ENCODE results near the gene CDK11B. TPM values are rescaled to one million over a fixed set of nuclear protein-coding genes. Genes with fewer than 3 reads are reported as not detected.
"Not testable (repeated sequence)": the region's sequence is repeated elsewhere in the genome, so short reads cannot be mapped to it uniquely, and the experiment has no call there.

CDK11B gene
- total and polyA plus RNA-seq, 2 experiments from 2014 or later: 11.7 to 19.1 TPM

DNA sequence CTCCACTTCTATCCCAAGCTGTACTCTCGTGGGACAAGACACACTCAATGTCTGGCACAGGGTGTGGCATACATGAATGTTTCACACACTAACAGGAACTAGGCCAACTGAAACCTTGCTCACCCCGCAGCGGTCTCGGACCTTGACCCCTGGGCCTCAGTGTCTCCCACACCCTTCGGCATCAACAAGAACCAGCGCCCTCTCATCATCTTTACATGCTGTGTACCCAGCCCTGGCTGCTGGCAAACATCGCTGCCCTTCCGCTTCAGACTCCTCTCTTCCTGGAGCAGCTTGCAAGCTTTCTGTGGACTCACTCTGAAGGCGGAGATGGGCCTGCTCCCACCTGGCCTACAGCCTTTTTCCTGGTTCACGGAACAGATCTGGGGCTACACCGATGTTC, 10.5 kb downstream of the CDK11B start:
- H3K79me2 ChIP-seq (ENCODE audit: insufficient read depth); H3K9me3 ChIP-seq (ENCODE audit: low read depth); H3F3A ChIP-seq (ENCODE audit: insufficient read depth); H4K20me1 ChIP-seq (ENCODE audit: insufficient read depth); H2AFZ ChIP-seq; H3K9me2 ChIP-seq (ENCODE audit: insufficient read depth); H3K4me2 ChIP-seq (ENCODE audit: unreplicated experiment); H3K9ac ChIP-seq; H3K27me3 ChIP-seq (replicated peaks; ENCODE audit: insufficient read depth); in situ Hi-C loops (cut with MboI); H3K4me3 ChIP-seq; H3K27ac ChIP-seq; DNase-seq; H3K4me1 ChIP-seq (ENCODE audit: insufficient read depth); H3K36me3 ChIP-seq (ENCODE audit: low read depth): not testable (repeated sequence)
- WGBS, 2 experiments (ENCODE audit: low coverage in 1 of 2, low lambda C conversion rate in 2 of 2, missing lambda C conversion rate in 2 of 2): 86 to 88% methylated on average over 11 of the region's 11 CpGs

DNA sequence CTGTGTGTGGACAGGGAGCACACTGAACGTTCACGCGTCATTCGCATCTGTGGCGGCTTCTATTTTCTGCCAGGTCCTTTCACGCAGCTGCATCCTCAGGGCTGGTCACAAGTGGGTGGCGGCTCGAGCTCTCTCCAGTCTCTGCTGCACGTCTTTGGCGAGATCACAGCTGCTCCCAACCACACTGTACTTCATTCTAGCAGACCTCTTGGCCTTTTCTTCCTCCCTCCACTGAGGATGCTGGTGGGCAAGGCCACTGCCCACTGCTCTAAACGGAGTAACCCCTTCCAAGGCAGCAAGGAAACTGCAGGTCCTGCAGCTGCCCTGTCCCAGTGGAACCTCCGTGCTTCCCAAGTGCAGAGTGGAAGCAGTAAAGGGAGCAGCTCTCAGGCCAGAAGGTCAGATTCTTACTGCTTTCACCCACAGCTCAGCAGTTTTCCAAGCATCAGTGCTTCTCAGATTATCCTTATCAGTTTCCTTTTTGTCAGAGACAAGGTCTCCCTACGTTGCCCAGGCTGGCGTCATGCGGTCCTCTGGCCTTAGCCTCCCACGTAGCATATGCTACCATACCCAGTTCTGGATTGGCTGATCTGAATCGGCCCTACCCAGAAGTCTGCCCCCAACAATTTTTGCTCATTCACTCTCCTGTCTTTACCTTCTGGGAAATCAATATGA, 11.1 kb downstream of the CDK11B start:
- H3K9me2 ChIP-seq (ENCODE audit: insufficient read depth); H3K9me3 ChIP-seq (ENCODE audit: low read depth); H3K27me3 ChIP-seq (replicated peaks; ENCODE audit: insufficient read depth); H2AFZ ChIP-seq; H3F3A ChIP-seq (ENCODE audit: insufficient read depth); H3K27ac ChIP-seq; H3K4me3 ChIP-seq; H3K79me2 ChIP-seq (ENCODE audit: insufficient read depth); H3K36me3 ChIP-seq (ENCODE audit: low read depth); H4K20me1 ChIP-seq (ENCODE audit: insufficient read depth); H3K4me1 ChIP-seq (ENCODE audit: insufficient read depth); DNase-seq; H3K4me2 ChIP-seq (ENCODE audit: unreplicated experiment); H3K9ac ChIP-seq; in situ Hi-C loops (cut with MboI): not testable (repeated sequence)
- whole genome bisulfite sequencing, 2 experiments (ENCODE audit: low coverage in 1 of 2, low lambda C conversion rate in 2 of 2, missing lambda C conversion rate in 2 of 2): 89 to 91% methylated on average over 17 of the region's 17 CpGs

DNA sequence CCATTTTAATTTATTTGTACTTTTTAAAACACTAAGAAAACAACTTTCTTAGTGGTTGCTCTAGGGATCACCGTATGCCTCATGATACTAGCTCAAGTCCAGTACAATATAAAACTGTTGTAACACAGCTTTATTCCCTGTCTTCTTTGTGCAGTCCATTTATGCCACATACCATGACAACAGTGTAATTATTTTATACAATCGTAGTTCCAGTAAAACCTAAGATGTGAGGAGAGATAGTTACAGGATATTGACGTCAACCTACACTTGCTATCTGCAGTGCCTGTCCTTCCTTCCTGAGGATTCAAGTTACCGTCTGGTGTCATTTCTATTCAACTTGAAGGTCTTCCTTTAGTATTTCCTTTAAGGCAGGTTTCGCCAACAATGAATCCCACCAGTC, 12.5 kb downstream of the CDK11B start:
- H3K4me3 ChIP-seq; H3K27me3 ChIP-seq (replicated peaks; ENCODE audit: insufficient read depth); H3K9me2 ChIP-seq (ENCODE audit: insufficient read depth); H3K9ac ChIP-seq; H3K79me2 ChIP-seq (ENCODE audit: insufficient read depth); DNase-seq; H3K4me1 ChIP-seq (ENCODE audit: insufficient read depth); H3K9me3 ChIP-seq (ENCODE audit: low read depth); H3K27ac ChIP-seq; H3K36me3 ChIP-seq (ENCODE audit: low read depth); H3K4me2 ChIP-seq (ENCODE audit: unreplicated experiment); H4K20me1 ChIP-seq (ENCODE audit: insufficient read depth); H2AFZ ChIP-seq; in situ Hi-C loops (cut with MboI); H3F3A ChIP-seq (ENCODE audit: insufficient read depth): not testable (repeated sequence)
- WGBS, 2 experiments (ENCODE audit: low coverage in 1 of 2, low lambda C conversion rate in 2 of 2, missing lambda C conversion rate in 2 of 2): 90 to 94% methylated on average over 5 of the region's 5 CpGs

DNA sequence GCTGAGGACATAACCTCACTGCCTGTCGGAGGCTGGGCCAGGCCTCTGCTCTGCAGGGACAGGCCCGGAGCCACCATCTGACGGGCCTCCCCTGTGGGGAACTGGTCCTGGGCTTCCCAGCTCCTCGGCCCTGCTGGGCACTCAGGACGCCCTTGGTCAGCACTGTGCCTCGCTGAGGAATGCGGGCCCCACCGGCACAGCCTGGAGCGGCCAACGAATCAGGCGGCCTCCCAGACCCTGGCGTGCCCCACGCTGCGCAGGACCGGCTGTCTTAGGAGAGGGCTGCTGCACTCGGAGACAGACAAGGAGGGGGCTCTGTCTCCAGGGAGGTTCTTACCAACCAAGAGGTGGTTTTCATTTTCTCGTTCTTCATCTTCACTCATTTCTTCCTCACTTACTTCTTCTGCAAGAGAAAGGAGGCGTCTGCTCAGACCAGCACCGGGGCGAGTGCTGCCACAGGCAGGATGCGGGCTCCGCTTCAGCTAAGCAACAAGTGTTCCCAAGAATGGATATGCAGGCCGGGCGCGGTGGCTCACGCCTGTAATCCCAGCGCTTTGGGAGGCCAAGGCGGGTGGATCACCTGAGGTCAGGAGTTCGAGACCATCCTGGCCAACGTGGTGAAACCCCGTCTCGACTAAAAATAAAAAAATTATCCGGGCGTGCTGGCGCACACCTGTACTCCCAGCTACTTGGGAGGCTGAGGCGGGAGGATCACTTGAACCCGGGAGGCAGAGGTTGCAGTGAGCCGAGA, 17.9 kb downstream of the CDK11B start:
- H3K9ac ChIP-seq; H3K4me1 ChIP-seq (ENCODE audit: insufficient read depth); H4K20me1 ChIP-seq (ENCODE audit: insufficient read depth); H3F3A ChIP-seq (ENCODE audit: insufficient read depth); H3K27ac ChIP-seq; in situ Hi-C loops (cut with MboI); H3K27me3 ChIP-seq (replicated peaks; ENCODE audit: insufficient read depth); H3K4me2 ChIP-seq (ENCODE audit: unreplicated experiment); H2AFZ ChIP-seq; H3K36me3 ChIP-seq (ENCODE audit: low read depth); DNase-seq; H3K4me3 ChIP-seq; H3K9me2 ChIP-seq (ENCODE audit: insufficient read depth); H3K9me3 ChIP-seq (ENCODE audit: low read depth); H3K79me2 ChIP-seq (ENCODE audit: insufficient read depth): not testable (repeated sequence)
- 95 to 97% methylated on average over 18 to 27 of the region's 38 CpGs for WGBS, 2 experiments (ENCODE audit: low coverage in 1 of 2, low lambda C conversion rate in 2 of 2, missing lambda C conversion rate in 2 of 2)

DNA sequence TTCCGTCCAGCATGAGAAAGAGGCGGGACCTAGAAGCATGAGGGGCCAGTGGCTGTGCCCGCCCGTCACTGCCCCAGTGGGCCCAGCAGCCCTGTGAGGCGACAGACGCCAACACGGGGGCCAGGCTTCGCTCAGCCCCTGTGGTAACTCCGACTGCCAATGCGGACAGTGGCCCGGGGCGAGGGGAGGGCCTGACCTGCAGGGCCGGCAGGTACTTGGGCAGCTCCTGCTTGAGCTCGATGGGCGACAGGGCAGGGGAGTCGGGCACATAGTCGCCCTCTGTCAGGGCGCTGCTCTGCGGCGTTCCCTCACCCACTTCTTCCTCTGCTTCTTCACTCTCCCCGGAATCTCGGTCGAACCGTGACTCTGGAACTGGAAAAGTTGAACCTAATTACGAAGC, 18.7 kb downstream of the CDK11B start:
- H3K9ac ChIP-seq; H3K79me2 ChIP-seq (ENCODE audit: insufficient read depth); H3K27ac ChIP-seq; H3K4me1 ChIP-seq (ENCODE audit: insufficient read depth); H3K4me3 ChIP-seq; DNase-seq; in situ Hi-C loops (cut with MboI); H3K27me3 ChIP-seq (replicated peaks; ENCODE audit: insufficient read depth); H2AFZ ChIP-seq; H4K20me1 ChIP-seq (ENCODE audit: insufficient read depth); H3F3A ChIP-seq (ENCODE audit: insufficient read depth); H3K4me2 ChIP-seq (ENCODE audit: unreplicated experiment); H3K36me3 ChIP-seq (ENCODE audit: low read depth); H3K9me3 ChIP-seq (ENCODE audit: low read depth); H3K9me2 ChIP-seq (ENCODE audit: insufficient read depth): not testable (repeated sequence)
- WGBS, 2 experiments (ENCODE audit: low coverage in 1 of 2, low lambda C conversion rate in 2 of 2, missing lambda C conversion rate in 2 of 2): 82 to 90% methylated on average over 10 to 16 of the region's 25 CpGs

DNA sequence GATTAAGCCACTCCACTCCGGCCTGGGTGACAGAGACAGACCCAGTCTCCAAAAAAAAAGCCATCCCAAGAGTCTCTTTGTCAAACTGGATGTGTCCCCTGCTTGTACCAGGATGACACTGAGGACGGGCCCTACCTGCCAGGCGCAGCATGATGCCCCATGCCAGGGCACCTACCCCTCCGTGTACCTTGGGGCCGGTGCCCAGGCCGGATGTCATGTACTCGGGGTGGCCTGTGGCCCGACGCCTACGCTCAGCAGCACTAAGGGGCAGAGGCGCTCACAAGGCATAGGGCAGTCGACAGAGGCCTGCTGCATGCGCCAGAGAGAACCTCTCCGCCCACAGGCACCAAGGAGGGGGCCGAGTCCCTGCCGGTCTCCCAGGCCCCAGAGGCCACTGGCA, 19.4 kb downstream of the CDK11B start:
- H3K79me2 ChIP-seq (ENCODE audit: insufficient read depth); H3K9me2 ChIP-seq (ENCODE audit: insufficient read depth); H3F3A ChIP-seq (ENCODE audit: insufficient read depth); H3K4me3 ChIP-seq; H3K4me2 ChIP-seq (ENCODE audit: unreplicated experiment); in situ Hi-C loops (cut with MboI); H3K27me3 ChIP-seq (replicated peaks; ENCODE audit: insufficient read depth); DNase-seq; H3K4me1 ChIP-seq (ENCODE audit: insufficient read depth); H3K9ac ChIP-seq; H3K9me3 ChIP-seq (ENCODE audit: low read depth); H3K27ac ChIP-seq; H4K20me1 ChIP-seq (ENCODE audit: insufficient read depth); H2AFZ ChIP-seq; H3K36me3 ChIP-seq (ENCODE audit: low read depth): not testable (repeated sequence)
- whole genome bisulfite sequencing, 2 experiments (ENCODE audit: low coverage in 1 of 2, low lambda C conversion rate in 2 of 2, missing lambda C conversion rate in 2 of 2): 89 to 92% methylated on average over 16 of the region's 16 CpGs

DNA sequence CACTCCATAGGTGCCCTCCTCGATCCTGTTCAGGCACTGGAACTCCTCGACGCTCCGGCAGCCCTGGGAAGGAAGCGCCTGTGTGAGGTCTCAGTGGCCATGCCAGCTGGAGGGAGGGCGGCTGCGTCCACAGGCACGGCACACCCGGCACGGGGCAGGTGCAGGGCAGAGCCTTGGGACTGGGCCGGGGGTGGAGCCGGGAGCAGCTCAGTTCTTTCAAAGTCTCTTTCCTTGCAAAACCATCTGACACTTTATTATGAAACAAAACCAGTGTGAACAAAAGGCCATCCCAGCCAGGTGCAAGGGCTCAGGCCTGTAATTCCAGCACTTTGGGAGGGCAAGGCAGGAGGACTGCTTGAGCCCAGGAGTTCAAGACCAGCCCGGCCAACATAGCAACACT, 20.3 kb downstream of the CDK11B start:
- H3K9ac ChIP-seq; H3K27me3 ChIP-seq (replicated peaks; ENCODE audit: insufficient read depth); H3K79me2 ChIP-seq (ENCODE audit: insufficient read depth); H3K36me3 ChIP-seq (ENCODE audit: low read depth); H3F3A ChIP-seq (ENCODE audit: insufficient read depth); H3K9me2 ChIP-seq (ENCODE audit: insufficient read depth); in situ Hi-C loops (cut with MboI); H3K9me3 ChIP-seq (ENCODE audit: low read depth); H3K4me1 ChIP-seq (ENCODE audit: insufficient read depth); DNase-seq; H4K20me1 ChIP-seq (ENCODE audit: insufficient read depth); H3K27ac ChIP-seq; H2AFZ ChIP-seq; H3K4me3 ChIP-seq; H3K4me2 ChIP-seq (ENCODE audit: unreplicated experiment): not testable (repeated sequence)
- 83 to 85% methylated on average over 9 of the region's 13 CpGs for WGBS, 2 experiments (ENCODE audit: low coverage in 1 of 2, low lambda C conversion rate in 2 of 2, missing lambda C conversion rate in 2 of 2)
